ENCODE results near the gene HIPK2. TPM values are rescaled to one million over a fixed set of nuclear protein-coding genes. Genes with fewer than 3 reads are reported as not detected.

The HIPK2 gene
- polyA plus RNA-seq, 2 of the 4 experiments (the other 2 are of a cell fraction) = 11.3 to 12.1 TPM

GRCh38 chr7:139747662-139748372, 30.0 kb downstream of the HIPK2 start:
- H3K4me1 ChIP-seq = peaks cover 45% of the 10 kb centered on the region
- CTCF ChIA-PET = interaction anchor here (0.7 to 1.4 kb wide), 2 partner anchors 19 to 102 kb away, joined by 3 to 4 read pairs; no protein-coding TSS in a partner anchor
- TF ChIP-seq SREBF2 (IDR thresholded peaks at IDR 0.05) (no peak), SMC3 (IDR thresholded peaks at IDR 0.05) (no peak), HEYL (CRISPR knock-in tag; IDR thresholded peaks at IDR 0.05) (no peak), PHF8 (IDR thresholded peaks at IDR 0.05; ENCODE audit: borderline replicate concordance, low read depth) (no peak), NPAS2 (CRISPR knock-in tag; IDR thresholded peaks at IDR 0.05; ENCODE audit: borderline replicate concordance) (no peak), MAZ (IDR thresholded peaks at IDR 0.05; ENCODE audit: borderline replicate concordance, low read depth, low read length) (no peak), FOSB (CRISPR knock-in tag; IDR thresholded peaks at IDR 0.05) (no peak), ZSCAN20 (CRISPR knock-in tag; IDR thresholded peaks at IDR 0.05) (no peak), HES2 (IDR thresholded peaks at IDR 0.05) (no peak), NR3C1 (IDR thresholded peaks at IDR 0.05) (no peak), CHD4 (IDR thresholded peaks at IDR 0.05; ENCODE audit: borderline replicate concordance) (no peak), CBX2 (IDR thresholded peaks at IDR 0.05; ENCODE audit: borderline replicate concordance, low read depth) (no peak), ZNF302 (CRISPR knock-in tag; IDR thresholded peaks at IDR 0.05) (no peak), GATA3 (IDR thresholded peaks at IDR 0.05; ENCODE audit: borderline replicate concordance) (no peak), USF2 (IDR thresholded peaks at IDR 0.05) (no peak), RNF2 (IDR thresholded peaks at IDR 0.05; ENCODE audit: borderline replicate concordance, low read depth) (no peak)
- TF ChIP-seq, protein P1, sequence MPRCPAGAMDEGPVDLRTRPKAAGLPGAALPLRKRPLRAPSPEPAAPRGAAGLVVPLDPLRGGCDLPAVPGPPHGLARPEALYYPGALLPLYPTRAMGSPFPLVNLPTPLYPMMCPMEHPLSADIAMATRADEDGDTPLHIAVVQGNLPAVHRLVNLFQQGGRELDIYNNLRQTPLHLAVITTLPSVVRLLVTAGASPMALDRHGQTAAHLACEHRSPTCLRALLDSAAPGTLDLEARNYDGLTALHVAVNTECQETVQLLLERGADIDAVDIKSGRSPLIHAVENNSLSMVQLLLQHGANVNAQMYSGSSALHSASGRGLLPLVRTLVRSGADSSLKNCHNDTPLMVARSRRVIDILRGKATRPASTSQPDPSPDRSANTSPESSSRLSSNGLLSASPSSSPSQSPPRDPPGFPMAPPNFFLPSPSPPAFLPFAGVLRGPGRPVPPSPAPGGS (IDR thresholded peaks at IDR 0.05) = no peak
- H3K27ac ChIP-seq = no peak overlapping the region
- ATAC-seq (no peak), FAIRE-seq (no peak), DNase-seq (ENCODE audit: low read depth in 1 of 2, low spot score in 1 of 2) (no peak)
- no peaks in the 10 kb centered on the region for H3K9me3 ChIP-seq
- H3K4me2 ChIP-seq = no peak overlapping the region
- H3K4me3 ChIP-seq = no peak overlapping the region
- 95% methylated on average over 13 of the region's 13 CpGs for WGBS (ENCODE audit: missing lambda C conversion rate)
- POLR2A ChIA-PET = no interaction called here

- TF ChIP-seq, protein P1 (IDR thresholded peaks at IDR 0.05) = no peak
- TF ChIP-seq TFCP2L1 (CRISPR knock-in tag; IDR thresholded peaks at IDR 0.05) (no peak), CEBPB (IDR thresholded peaks at IDR 0.05) (no peak), HMGXB4 (CRISPR knock-in tag; IDR thresholded peaks at IDR 0.05; ENCODE audit: borderline replicate concordance) (no peak), HDAC2 (IDR thresholded peaks at IDR 0.05) (no peak)
- 93% methylated on average over 8 of the region's 8 CpGs for WGBS (ENCODE audit: missing lambda C conversion rate)
- Histone ChIP-seq H3K4me2 (no peak overlapping the region), H3K9me3 (no peaks in the 10 kb centered on the region), H3K27ac (no peak overlapping the region), H3K4me3 (no peak overlapping the region), H3K4me1 (peaks cover 46% of the 10 kb centered on the region)
- FAIRE-seq (no peak), ATAC-seq (peak in 1 of 2 experiments; percentile 17; a peak in 1 of 6 replicates), DNase-seq (ENCODE audit: low read depth in 1 of 2, low spot score in 1 of 2) (no peak)
- POLR2A ChIA-PET = no interaction called here
- CTCF ChIA-PET = interaction anchor here (1.0 to 2.7 kb wide), 7 partner anchors 9 to 258 kb away, joined by 3 to 14 read pairs (median 3); no protein-coding TSS in a partner anchor
These were observed 31.1 kb downstream of the HIPK2 start for GRCh38 chr7:139746652-139747051.

All from A549 (cell line).